ENCODE data around the gene LRRC63. TPM values are rescaled to one million over a fixed set of nuclear protein-coding genes. Genes with fewer than 3 reads are reported as not detected.

Gene LRRC63
- total RNA-seq, 1 donor from 2014 or later = not detected

GRCh38 chr13:46289260-46289955 lies 77.7 kb downstream of the LRRC63 start:
- H3K36me3 ChIP-seq = no peaks in the 10 kb centered on the region
- DNase-seq (ENCODE audit: low spot score in 2 of 2) = no peak
- H3K4me3 ChIP-seq = no peak overlapping the region
- H3K9me3 ChIP-seq = no peaks in the 10 kb centered on the region
- H3K27ac ChIP-seq = no peak overlapping the region
- H3K27me3 ChIP-seq = no peaks in the 10 kb centered on the region
- TF ChIP-seq CTCF (IDR thresholded peaks at IDR 0.05) = no peak
- intact Hi-C loops (cut with DNase I) = no loop called here
- no peaks in the 10 kb centered on the region for H3K4me1 ChIP-seq

GRCh38 chr13:46290434-46290833 lies 78.7 kb downstream of the LRRC63 start:
- H3K4me3 ChIP-seq = no peak overlapping the region
- H3K27me3 ChIP-seq = no peaks in the 10 kb centered on the region
- H3K4me1 ChIP-seq = peaks cover 0 to 5% of the 10 kb centered on the region in 2 donors
- no peak overlapping the region for H3K27ac ChIP-seq
- DNase-seq (ENCODE audit: low spot score in 2 of 2) = no peak
- TF ChIP-seq CTCF (IDR thresholded peaks at IDR 0.05) = no peak
- H3K36me3 ChIP-seq = no peaks in the 10 kb centered on the region
- H3K9me3 ChIP-seq = no peaks in the 10 kb centered on the region
- intact Hi-C loops (cut with DNase I) = no loop called here

- no peak for DNase-seq (ENCODE audit: low spot score in 2 of 2)
- H3K4me1 ChIP-seq = peaks cover 0 to 10% of the 10 kb centered on the region in 2 donors
- H3K36me3 ChIP-seq = no peaks in the 10 kb centered on the region
- no peak for TF ChIP-seq CTCF (IDR thresholded peaks at IDR 0.05)
- no peaks in the 10 kb centered on the region for H3K9me3 ChIP-seq
- no peaks in the 10 kb centered on the region for H3K27me3 ChIP-seq
- H3K27ac ChIP-seq = no peak overlapping the region
- intact Hi-C loops (cut with DNase I) = no loop called here
- no peak overlapping the region for H3K4me3 ChIP-seq
These were observed 81.7 kb downstream of the LRRC63 start for GRCh38 chr13:46293436-46293835.

- no peak for TF ChIP-seq CTCF (IDR thresholded peaks at IDR 0.05)
- intact Hi-C loops (cut with DNase I) = no loop called here
- H3K9me3 ChIP-seq = no peaks in the 10 kb centered on the region
- no peaks in the 10 kb centered on the region for H3K36me3 ChIP-seq
- no peak overlapping the region for H3K4me3 ChIP-seq
- peaks cover 0 to 10% of the 10 kb centered on the region in 2 donors for H3K4me1 ChIP-seq
- DNase-seq (ENCODE audit: low spot score in 2 of 2) = peak; percentile 32 to 81
- no peaks in the 10 kb centered on the region for H3K27me3 ChIP-seq
- H3K27ac ChIP-seq = peak overlapping the region in 1 of 2 donors; percentile 44
These were observed 83.9 kb downstream of the LRRC63 start for GRCh38 chr13:46295491-46296114.

- Histone ChIP-seq H3K4me3 (no peak overlapping the region), H3K27ac (peak overlapping the region; percentile 39 to 43), H3K36me3 (no peaks in the 10 kb centered on the region), H3K4me1 (peaks cover 0 to 10% of the 10 kb centered on the region in 2 donors), H3K9me3 (no peaks in the 10 kb centered on the region), H3K27me3 (no peaks in the 10 kb centered on the region)
- no peak for DNase-seq (ENCODE audit: low spot score in 2 of 2)
- no peak for TF ChIP-seq CTCF (IDR thresholded peaks at IDR 0.05)
- intact Hi-C loops (cut with DNase I) = no loop called here
These were observed 84.5 kb downstream of the LRRC63 start for GRCh38 chr13:46296115-46296822.

Data from ascending aorta (tissue), 2 donors.